ENCODE results near the gene SLC26A6. TPM values are rescaled to one million over a fixed set of nuclear protein-coding genes. Genes with fewer than 3 reads are reported as not detected.
A peak's percentile ranks its signal among the peaks of the same experiment; 100 is the strongest.

SLC26A6 gene
- total RNA-seq, 1 experiment from 2014 or later = 58.9 TPM

DNA sequence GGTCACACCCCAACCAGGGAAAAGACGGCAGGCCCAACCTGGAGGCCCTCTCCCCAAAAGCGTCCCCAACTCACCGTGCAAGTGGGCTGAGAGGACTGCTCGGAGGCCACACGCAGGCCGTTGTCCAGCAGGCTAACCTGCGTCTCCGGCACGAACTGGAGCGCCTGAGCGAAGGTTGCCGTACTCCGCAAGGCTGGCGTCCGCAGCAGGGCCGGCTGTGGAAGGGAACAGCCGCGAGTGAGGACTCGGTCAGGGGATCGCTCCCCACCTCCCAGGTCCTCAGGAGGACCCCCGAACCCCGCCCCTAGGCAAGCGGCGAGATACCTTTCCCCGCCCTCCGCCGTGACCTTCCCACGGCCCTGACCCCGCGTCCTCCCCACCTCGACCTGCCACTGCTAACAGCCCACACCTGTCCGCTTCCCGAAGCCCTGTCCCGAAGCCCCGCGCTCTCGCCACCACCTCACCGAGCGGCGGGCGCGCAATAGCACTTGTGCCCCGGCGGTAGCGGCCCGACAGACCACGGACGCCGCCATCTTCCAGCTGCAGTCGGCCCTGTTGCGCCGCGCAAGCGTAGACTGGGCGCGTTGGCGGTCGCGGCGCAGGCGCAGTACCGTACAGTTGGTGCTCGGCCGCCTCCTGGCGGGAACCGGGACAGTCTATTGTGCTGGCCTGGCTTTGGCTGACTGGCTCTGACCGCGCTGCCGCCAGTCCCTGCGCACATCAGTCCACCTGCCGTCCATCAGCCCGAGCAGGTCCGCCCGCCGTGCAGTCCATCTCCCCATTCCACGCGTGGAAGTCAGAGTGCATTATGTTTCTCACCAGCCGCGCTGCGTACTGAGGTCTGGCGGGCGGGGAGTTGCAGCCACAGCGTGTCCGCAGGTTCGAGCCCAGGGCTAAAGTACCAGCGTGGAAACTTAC, 25.9 kb downstream of the SLC26A6 start, which contains the start of gene UQCRC1 (continued):
- TF ChIP-seq, protein P1, sequence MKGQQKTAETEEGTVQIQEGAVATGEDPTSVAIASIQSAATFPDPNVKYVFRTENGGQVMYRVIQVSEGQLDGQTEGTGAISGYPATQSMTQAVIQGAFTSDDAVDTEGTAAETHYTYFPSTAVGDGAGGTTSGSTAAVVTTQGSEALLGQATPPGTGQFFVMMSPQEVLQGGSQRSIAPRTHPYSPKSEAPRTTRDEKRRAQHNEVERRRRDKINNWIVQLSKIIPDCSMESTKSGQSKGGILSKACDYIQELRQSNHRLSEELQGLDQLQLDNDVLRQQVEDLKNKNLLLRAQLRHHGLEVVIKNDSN (CRISPR knock-in tag; IDR thresholded peaks at IDR 0.05) = peak; percentile 38; the same call in 1 of the 2 replicates
- TF ChIP-seq, protein P2, sequence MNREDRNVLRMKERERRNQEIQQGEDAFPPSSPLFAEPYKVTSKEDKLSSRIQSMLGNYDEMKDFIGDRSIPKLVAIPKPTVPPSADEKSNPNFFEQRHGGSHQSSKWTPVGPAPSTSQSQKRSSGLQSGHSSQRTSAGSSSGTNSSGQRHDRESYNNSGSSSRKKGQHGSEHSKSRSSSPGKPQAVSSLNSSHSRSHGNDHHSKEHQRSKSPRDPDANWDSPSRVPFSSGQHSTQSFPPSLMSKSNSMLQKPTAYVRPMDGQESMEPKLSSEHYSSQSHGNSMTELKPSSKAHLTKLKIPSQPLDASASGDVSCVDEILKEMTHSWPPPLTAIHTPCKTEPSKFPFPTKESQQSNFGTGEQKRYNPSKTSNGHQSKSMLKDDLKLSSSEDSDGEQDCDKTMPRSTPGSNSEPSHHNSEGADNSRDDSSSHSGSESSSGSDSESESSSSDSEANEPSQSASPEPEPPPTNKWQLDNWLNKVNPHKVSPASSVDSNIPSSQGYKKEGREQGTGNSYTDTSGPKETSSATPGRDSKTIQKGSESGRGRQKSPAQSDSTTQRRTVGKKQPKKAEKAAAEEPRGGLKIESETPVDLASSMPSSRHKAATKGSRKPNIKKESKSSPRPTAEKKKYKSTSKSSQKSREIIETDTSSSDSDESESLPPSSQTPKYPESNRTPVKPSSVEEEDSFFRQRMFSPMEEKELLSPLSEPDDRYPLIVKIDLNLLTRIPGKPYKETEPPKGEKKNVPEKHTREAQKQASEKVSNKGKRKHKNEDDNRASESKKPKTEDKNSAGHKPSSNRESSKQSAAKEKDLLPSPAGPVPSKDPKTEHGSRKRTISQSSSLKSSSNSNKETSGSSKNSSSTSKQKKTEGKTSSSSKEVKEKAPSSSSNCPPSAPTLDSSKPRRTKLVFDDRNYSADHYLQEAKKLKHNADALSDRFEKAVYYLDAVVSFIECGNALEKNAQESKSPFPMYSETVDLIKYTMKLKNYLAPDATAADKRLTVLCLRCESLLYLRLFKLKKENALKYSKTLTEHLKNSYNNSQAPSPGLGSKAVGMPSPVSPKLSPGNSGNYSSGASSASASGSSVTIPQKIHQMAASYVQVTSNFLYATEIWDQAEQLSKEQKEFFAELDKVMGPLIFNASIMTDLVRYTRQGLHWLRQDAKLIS (CRISPR knock-in tag; IDR thresholded peaks at IDR 0.05; ENCODE audit: borderline replicate concordance) = no peak; the same call in 1 of the 2 replicates
- TF ChIP-seq, protein P3, sequence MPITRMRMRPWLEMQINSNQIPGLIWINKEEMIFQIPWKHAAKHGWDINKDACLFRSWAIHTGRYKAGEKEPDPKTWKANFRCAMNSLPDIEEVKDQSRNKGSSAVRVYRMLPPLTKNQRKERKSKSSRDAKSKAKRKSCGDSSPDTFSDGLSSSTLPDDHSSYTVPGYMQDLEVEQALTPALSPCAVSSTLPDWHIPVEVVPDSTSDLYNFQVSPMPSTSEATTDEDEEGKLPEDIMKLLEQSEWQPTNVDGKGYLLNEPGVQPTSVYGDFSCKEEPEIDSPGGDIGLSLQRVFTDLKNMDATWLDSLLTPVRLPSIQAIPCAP (CRISPR knock-in tag; IDR thresholded peaks at IDR 0.05) = peak; percentile 87
- TF ChIP-seq ETV6 (CRISPR knock-in tag; IDR thresholded peaks at IDR 0.05) = peak; percentile 97
- TF ChIP-seq, protein P4, sequence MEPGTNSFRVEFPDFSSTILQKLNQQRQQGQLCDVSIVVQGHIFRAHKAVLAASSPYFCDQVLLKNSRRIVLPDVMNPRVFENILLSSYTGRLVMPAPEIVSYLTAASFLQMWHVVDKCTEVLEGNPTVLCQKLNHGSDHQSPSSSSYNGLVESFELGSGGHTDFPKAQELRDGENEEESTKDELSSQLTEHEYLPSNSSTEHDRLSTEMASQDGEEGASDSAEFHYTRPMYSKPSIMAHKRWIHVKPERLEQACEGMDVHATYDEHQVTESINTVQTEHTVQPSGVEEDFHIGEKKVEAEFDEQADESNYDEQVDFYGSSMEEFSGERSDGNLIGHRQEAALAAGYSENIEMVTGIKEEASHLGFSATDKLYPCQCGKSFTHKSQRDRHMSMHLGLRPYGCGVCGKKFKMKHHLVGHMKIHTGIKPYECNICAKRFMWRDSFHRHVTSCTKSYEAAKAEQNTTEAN (CRISPR knock-in tag; IDR thresholded peaks at IDR 0.05) = peak; percentile 67
- TF ChIP-seq, protein P5, sequence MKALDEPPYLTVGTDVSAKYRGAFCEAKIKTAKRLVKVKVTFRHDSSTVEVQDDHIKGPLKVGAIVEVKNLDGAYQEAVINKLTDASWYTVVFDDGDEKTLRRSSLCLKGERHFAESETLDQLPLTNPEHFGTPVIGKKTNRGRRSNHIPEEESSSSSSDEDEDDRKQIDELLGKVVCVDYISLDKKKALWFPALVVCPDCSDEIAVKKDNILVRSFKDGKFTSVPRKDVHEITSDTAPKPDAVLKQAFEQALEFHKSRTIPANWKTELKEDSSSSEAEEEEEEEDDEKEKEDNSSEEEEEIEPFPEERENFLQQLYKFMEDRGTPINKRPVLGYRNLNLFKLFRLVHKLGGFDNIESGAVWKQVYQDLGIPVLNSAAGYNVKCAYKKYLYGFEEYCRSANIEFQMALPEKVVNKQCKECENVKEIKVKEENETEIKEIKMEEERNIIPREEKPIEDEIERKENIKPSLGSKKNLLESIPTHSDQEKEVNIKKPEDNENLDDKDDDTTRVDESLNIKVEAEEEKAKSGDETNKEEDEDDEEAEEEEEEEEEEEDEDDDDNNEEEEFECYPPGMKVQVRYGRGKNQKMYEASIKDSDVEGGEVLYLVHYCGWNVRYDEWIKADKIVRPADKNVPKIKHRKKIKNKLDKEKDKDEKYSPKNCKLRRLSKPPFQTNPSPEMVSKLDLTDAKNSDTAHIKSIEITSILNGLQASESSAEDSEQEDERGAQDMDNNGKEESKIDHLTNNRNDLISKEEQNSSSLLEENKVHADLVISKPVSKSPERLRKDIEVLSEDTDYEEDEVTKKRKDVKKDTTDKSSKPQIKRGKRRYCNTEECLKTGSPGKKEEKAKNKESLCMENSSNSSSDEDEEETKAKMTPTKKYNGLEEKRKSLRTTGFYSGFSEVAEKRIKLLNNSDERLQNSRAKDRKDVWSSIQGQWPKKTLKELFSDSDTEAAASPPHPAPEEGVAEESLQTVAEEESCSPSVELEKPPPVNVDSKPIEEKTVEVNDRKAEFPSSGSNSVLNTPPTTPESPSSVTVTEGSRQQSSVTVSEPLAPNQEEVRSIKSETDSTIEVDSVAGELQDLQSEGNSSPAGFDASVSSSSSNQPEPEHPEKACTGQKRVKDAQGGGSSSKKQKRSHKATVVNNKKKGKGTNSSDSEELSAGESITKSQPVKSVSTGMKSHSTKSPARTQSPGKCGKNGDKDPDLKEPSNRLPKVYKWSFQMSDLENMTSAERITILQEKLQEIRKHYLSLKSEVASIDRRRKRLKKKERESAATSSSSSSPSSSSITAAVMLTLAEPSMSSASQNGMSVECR (CRISPR knock-in tag; IDR thresholded peaks at IDR 0.05; ENCODE audit: borderline replicate concordance) = peak; percentile 18; the same call in 1 of the 2 replicates
- TF ChIP-seq, protein P6, sequence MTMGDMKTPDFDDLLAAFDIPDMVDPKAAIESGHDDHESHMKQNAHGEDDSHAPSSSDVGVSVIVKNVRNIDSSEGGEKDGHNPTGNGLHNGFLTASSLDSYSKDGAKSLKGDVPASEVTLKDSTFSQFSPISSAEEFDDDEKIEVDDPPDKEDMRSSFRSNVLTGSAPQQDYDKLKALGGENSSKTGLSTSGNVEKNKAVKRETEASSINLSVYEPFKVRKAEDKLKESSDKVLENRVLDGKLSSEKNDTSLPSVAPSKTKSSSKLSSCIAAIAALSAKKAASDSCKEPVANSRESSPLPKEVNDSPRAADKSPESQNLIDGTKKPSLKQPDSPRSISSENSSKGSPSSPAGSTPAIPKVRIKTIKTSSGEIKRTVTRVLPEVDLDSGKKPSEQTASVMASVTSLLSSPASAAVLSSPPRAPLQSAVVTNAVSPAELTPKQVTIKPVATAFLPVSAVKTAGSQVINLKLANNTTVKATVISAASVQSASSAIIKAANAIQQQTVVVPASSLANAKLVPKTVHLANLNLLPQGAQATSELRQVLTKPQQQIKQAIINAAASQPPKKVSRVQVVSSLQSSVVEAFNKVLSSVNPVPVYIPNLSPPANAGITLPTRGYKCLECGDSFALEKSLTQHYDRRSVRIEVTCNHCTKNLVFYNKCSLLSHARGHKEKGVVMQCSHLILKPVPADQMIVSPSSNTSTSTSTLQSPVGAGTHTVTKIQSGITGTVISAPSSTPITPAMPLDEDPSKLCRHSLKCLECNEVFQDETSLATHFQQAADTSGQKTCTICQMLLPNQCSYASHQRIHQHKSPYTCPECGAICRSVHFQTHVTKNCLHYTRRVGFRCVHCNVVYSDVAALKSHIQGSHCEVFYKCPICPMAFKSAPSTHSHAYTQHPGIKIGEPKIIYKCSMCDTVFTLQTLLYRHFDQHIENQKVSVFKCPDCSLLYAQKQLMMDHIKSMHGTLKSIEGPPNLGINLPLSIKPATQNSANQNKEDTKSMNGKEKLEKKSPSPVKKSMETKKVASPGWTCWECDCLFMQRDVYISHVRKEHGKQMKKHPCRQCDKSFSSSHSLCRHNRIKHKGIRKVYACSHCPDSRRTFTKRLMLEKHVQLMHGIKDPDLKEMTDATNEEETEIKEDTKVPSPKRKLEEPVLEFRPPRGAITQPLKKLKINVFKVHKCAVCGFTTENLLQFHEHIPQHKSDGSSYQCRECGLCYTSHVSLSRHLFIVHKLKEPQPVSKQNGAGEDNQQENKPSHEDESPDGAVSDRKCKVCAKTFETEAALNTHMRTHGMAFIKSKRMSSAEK (CRISPR knock-in tag; IDR thresholded peaks at IDR 0.05; ENCODE audit: borderline replicate concordance) = no peak

Data from WTC11 (cell line).